GM08714 (cell line): ENCODE data around the gene ELK4.

Experiments
- H3K4me3 ChIP-seq: fragments of 200-500 bp; sonication (Bioruptor generic); 2 replicates; pipeline ENCODE4 v1.5.1; 2014; ENCODE audit warnings: mild to moderate bottlenecking, low read length, inconsistent platforms
- ZNF274 ChIP-seq: IDR thresholded peaks from 2 replicates; pipeline ENCODE4 v1.6.1; 2012; ENCODE audit warnings: mild to moderate bottlenecking, low read depth, low read length

Gene ELK4

DNA sequence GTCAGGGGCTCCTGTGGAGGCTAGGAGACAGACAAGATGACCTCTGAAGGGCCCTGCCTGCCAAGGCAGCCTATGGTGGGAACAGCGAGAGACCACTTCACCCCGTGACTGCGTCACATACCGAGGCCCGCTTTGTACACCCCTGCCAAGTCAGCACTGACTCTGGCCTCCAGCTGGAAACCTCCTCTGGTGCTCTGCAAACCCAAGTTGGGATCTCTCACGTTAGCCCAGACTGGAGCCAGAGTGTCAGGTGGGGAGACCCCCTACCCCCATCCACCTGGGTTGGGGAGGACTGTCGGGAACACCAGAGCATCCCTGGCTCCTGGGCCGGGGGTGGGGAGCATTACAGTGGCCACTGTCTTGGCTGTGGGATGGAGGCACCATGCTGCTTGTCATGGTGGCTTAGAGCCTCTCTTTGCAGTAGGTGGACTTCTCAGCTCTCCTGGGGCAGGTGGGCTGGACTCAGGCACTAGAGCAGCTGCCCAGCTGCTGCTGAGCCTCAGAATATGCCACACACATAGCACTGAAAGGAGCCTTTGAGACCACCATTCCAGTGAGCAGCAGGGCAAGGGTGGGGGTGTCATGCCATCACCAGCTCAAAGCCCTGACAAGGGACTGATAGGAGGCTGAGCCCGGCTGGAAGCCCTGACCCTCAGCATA lies 50.4 kb downstream of the ELK4 start:
- no peak for TF ChIP-seq ZNF274
- no peak overlapping the region for H3K4me3 ChIP-seq

DNA sequence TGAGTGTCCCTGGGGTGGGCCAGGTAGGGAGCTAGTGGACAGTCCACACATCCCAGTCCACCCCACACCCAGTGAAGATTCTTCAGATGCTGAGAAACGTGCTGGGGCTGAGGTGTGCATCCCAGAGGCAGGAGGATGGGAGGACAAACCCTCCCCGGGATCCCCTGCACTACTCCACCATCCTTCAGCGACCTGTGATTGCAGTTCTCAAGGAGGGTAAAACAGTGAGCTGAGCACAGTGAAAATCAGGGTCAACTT lies 51.0 kb downstream of the ELK4 start:
- no peak overlapping the region for H3K4me3 ChIP-seq
- TF ChIP-seq ZNF274, result no peak

DNA sequence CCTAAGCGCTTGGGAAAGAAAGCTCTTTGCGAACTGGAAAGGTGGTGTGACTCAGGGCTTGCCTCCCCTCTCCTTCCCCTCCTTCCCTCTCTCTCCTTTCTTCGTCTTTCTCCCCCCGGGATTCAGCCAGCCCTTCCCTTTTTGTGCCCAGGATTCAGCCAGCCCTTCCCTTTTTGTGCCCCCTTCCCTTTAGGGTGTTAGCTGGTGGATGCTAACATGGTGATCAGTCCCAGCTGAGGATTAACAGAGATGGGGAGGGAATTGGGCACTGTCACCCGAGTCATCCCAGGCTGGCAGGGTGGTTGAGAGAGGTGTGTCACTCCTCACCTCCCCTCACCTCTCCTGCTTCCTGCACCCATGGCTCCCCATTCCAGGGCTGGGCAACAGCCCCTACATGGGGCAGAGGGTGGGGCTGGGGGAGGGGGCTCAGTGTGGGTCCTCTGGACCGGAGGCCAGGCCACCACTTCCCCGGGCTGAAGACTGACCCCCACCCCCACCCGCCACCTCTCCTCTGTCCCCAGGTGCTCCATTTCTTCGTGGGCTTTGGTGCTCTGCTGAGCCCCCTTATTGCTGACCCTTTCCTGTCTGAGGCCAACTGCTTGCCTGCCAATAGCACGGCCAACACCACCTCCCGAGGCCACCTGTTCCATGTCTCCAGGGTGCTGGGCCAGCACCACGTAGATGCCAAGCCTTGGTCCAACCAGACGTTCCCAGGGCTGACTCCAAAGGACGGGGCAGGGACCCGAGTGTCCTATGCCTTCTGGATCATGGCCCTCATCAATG lies 51.5 kb downstream of the ELK4 start:
- no peak for TF ChIP-seq ZNF274
- H3K4me3 ChIP-seq, result no peak overlapping the region

DNA sequence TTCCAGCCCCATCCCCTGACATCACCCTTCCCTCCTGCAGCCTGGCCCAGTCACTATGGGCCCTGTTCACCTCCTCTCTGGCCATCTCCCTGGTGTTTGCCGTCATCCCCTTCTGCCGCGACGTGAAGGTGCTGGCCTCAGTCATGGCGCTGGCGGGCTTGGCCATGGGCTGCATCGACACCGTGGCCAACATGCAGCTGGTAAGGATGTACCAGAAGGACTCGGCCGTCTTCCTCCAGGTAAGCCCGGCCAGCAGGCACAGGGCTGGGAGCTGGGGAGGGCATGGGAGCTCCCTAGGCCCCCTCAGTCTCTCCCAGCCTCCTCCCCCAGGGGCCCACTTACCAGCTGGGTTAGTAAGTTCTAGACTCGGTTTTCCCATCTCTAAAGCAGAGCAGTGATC lies 52.1 kb downstream of the ELK4 start:
- H3K4me3 ChIP-seq, result no peak overlapping the region
- no peak for TF ChIP-seq ZNF274

- no peak overlapping the region for H3K4me3 ChIP-seq
- no peak for TF ChIP-seq ZNF274
These were observed 52.8 kb downstream of the ELK4 start for GRCh38 chr1:205578780-205579571.

DNA sequence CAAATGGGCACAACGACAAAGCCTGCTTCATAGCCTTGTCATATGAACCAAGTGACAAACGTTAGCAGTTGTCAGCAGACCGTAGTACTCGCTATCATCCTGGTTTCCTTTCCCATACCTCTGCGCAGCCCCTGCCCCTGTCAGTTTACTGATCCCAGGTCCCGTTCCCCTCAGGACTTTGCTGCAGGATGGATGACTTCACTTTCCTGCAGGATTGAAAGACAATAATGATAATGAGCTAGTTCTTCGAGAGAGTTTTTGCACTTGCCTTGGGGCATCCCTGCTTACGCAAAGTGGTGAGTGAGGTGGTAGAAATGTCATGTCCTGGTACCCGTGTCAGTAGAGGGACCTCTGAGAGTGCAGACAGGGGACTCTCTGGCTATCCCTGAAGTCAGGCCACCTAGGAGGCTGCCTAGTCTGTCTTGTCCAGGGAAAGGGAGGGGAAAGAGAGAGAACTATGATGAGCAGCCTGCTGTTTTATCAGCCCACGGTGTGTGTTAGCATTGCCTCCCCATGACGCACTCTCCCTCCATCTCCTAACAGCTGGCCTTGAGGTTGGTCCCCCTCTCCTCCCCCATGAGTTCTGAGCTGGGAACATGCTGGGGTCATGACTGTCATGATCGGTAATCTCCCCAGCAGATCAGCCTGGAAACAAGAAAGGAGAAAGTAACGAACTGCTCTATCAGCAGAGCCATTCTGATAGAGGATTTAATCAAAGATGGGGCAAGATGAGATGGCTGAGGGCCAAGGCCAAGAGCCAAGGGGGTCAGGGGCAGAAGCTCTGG lies 53.7 kb downstream of the ELK4 start:
- H3K4me3 ChIP-seq, result no peak overlapping the region
- TF ChIP-seq ZNF274, result no peak

DNA sequence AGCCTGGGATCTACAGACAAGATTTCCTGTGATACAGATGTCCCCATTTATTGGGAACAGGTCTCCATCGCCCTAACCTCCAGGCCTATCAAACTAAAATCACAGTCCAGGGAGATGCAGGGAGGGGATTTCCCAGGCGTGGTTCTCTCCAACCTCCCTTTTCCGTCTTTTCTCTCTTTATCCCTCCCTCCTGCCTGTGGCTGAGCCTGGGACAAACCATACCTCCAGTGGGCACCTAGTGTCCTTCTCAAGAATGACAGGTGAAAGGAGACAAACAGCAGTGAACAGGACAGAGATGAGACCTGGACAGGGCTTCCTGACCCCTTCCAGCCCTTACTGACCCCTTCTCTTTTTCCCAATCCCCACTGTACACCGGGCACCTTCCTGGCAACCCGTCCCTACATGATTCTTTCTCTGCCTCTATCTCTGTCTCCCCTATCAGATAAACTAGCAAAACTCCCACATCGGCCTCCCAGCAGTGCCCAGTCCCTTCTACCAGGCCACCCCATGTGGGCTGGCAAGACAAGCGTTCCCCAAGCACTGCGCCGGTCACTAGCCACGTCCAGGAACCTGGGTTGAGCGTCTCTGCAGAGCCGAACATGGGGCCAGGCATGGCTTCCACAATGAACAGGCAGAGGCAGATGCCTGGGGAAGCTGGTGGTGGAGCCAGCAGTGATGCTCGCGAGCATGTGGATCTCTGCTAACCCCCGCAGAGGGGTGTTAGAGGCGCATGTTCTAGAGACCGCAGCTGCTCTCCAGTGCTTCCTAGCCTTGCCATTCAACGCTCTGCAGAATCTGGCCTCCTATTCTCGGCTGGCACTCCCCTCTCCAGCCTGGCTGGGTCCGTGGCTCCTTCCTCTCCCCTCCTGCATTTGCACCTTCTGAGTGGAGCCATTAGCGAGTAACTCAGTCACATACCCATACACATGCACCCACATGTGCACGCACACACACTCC lies 54.7 kb downstream of the ELK4 start:
- TF ChIP-seq ZNF274, result no peak
- no peak overlapping the region for H3K4me3 ChIP-seq

- H3K4me3 ChIP-seq, result no peak overlapping the region
- TF ChIP-seq ZNF274, result no peak
These were observed 55.8 kb downstream of the ELK4 start for GRCh38 chr1:205576011-205576410.

GRCh38 chr1:205575294-205575885 lies 56.4 kb downstream of the ELK4 start:
- TF ChIP-seq ZNF274, result no peak
- no peak overlapping the region for H3K4me3 ChIP-seq

DNA sequence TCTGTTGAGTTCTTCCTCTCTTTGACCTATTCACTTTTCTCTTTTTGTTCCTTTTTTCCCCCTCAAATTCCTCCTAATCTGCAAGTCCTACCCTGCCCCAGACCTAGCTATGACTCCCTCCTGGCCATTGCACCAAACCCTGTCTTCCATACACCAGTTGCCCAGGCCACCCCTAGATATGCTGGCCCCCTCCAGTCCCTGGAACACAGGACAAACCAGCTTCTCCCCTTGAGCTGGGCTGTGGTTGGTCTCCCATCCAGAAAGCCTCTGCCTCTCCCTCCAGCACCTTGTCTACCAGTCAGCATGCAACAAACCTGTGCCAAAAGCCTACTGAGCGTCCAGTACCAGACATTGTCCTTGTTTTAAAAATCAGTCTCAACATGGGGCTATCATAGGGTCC lies 59.4 kb downstream of the ELK4 start:
- TF ChIP-seq ZNF274, result no peak
- H3K4me3 ChIP-seq, result no peak overlapping the region

- no peak for TF ChIP-seq ZNF274
- H3K4me3 ChIP-seq, result no peak overlapping the region
These were observed 60.1 kb downstream of the ELK4 start for GRCh38 chr1:205571747-205572146.

DNA sequence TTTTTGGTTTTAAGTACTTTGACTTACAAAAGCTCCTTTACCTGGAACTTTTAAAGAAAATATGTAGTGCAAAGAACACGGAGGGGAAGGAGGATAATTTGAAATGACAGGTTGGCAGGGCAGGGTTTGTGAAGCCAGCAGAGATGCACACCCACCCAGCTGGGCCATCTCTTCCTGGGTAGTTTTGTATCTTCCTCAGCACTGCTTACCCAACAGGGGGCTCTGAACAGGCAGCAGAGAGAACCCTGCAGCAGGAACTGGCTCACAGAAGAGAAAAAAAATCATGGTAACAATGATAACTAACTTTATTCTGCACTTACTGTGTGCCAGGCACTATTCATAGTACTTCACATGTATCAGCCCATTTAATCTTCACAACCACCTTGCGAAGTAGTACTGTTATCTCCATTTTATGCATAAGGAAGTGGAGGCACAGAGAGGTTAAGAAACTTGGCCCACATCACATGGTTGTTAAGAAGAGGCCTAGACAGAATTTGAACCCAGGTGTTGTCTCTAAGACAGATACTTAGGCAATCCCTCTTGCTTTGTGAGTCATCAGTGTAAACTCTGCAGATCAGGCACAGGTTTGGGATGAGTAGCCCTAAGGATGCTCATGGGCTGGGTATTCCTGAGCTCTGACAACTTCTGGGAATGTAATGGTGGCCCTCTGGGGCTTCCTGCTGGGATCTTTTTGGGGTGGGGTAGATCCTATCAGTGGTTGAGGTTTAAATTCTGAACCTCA lies 60.8 kb downstream of the ELK4 start:
- no peak for TF ChIP-seq ZNF274

More for the DNA sequence above, 60.8 kb downstream of the ELK4 start:
- no peak overlapping the region for H3K4me3 ChIP-seq
